H1 (cell line): ENCODE data around the gene ARHGEF6. TPM values are rescaled to one million over a fixed set of nuclear protein-coding genes. Genes with fewer than 3 reads are reported as not detected.

Experiments
- CTCF ChIA-PET: fragments of 300-600 bp; sonication (Branson Sonifier 250); formaldehyde crosslinking; loops from one replicate; lab custom pipeline; 2021; ENCODE audit not compliant: partially characterized antibody; lab: Charles Lee
- POLR2A ChIA-PET: fragments of 300-600 bp; sonication (Branson Sonifier 250); formaldehyde crosslinking; loops from one replicate; lab custom pipeline; 2021; ENCODE audit warnings: inconsistent platforms; ENCODE audit not compliant: partially characterized antibody; lab: Charles Lee
- DNase-seq, 2 experiments: peaks; one replicate each; pipeline versions ENCODE4 v3.0.0 to v3.0.0-alpha.2; 2010 to 2022; ENCODE audit warnings: low spot score in 2 of 2, low read depth in 1 of 2, mixed read lengths in 1 of 2
- FAIRE-seq: peaks from 2 replicates; lab custom pipeline; 2011; peaks lifted over from hg19 to GRCh38; lab: Jason Lieb, UNC
- H2AFZ ChIP-seq: 2 replicates; pipeline ENCODE4 v1.8.1; 2012; ENCODE audit warnings: low read length, inconsistent platforms
- H2AK5ac ChIP-seq: 2 replicates; pipeline ENCODE4 v1.6.1; 2013; ENCODE audit warnings: low read depth, low read length
- H2BK120ac ChIP-seq: replicated peaks from 2 replicates; pipeline ENCODE3; 2013; ENCODE audit warnings: low read depth, low read length, inconsistent platforms
- H2BK12ac ChIP-seq: 2 replicates; pipeline ENCODE4 v1.6.1; 2013; ENCODE audit warnings: low read depth, low read length
- H2BK15ac ChIP-seq: 2 replicates; pipeline ENCODE4 v1.6.1; 2013; ENCODE audit warnings: low read length
- H2BK20ac ChIP-seq: 2 replicates; pipeline ENCODE4 v1.6.1; 2013; ENCODE audit warnings: low read length
- H2BK5ac ChIP-seq: 2 replicates; pipeline ENCODE4 v1.6.1; 2013; ENCODE audit warnings: low read depth, low read length
- H3K14ac ChIP-seq: 2 replicates; pipeline ENCODE4 v1.6.1; 2013; ENCODE audit warnings: inconsistent platforms; ENCODE audit not compliant: insufficient read length
- H3K18ac ChIP-seq: 2 replicates; pipeline ENCODE4 v1.6.1; 2013; ENCODE audit warnings: low read length; ENCODE audit errors: extremely low read depth
- H3K23ac ChIP-seq: 2 replicates; pipeline ENCODE4 v1.6.1; 2013; ENCODE audit warnings: inconsistent platforms; ENCODE audit not compliant: insufficient read length
- H3K23me2 ChIP-seq: 2 replicates; pipeline ENCODE4 v1.6.1; 2013; ENCODE audit warnings: low read depth, low read length
- H3K27ac ChIP-seq: 2 replicates; pipeline ENCODE4 v1.6.1; 2011; ENCODE audit warnings: low read depth, low read length, inconsistent platforms
- H3K27me3 ChIP-seq, 4 experiments: replicated peaks in 1 of 4; 1 replicate in 1 of 4; 2 replicates in 3 of 4; pipeline versions ENCODE4 v1.6.1 to v1.8.1; 2011 to 2013; ENCODE audit warnings: low read length in 3 of 4, mild to moderate bottlenecking in 3 of 4, inconsistent platforms in 2 of 4, mixed read lengths in 2 of 4, moderate library complexity in 1 of 4; ENCODE audit not compliant: control insufficient read depth in 3 of 4, insufficient read depth in 3 of 4; ENCODE audit errors: extremely low read depth in 1 of 4
- H3K36me3 ChIP-seq, 4 experiments: 2 replicates each; pipeline versions ENCODE4 v1.6.1 to v1.8.1; 2011 to 2013; ENCODE audit warnings: mild to moderate bottlenecking in 4 of 4, low read length in 3 of 4, moderate library complexity in 2 of 4, control low read depth in 1 of 4, inconsistent platforms in 1 of 4; ENCODE audit not compliant: insufficient read depth in 4 of 4, control insufficient read depth in 2 of 4
- H3K4ac ChIP-seq: replicated peaks from 2 replicates; pipeline ENCODE3; 2013; ENCODE audit warnings: low read length, low read depth, mixed read lengths, inconsistent platforms; ENCODE audit not compliant: insufficient read length
- H3K4me1 ChIP-seq, 4 experiments: replicated peaks in 1 of 4; 1 replicate in 1 of 4; 2 replicates in 3 of 4; pipeline versions ENCODE4 v1.6.1 to v1.8.1; 2011 to 2013; ENCODE audit warnings: low read length in 3 of 4, inconsistent platforms in 2 of 4, mixed read lengths in 1 of 4; ENCODE audit not compliant: insufficient read depth in 4 of 4, control insufficient read depth in 3 of 4
- H3K4me2 ChIP-seq, 2 experiments: 2 replicates each; pipeline versions ENCODE4 v1.6.1 to v1.8.1; 2011 to 2013; ENCODE audit warnings: low read depth in 2 of 2, low read length in 2 of 2, control low read depth in 1 of 2, inconsistent platforms in 1 of 2, mild to moderate bottlenecking in 1 of 2; ENCODE audit not compliant: insufficient read depth in 1 of 2
- H3K4me3 ChIP-seq, 4 experiments: fragments of 200-600, 300-600 bp in 1 of 4; sonication (generic), shearing (Covaris generic), sonication (Bioruptor Twin) in 1 of 4; 2 replicates each; pipeline versions ENCODE4 v1.5.1 to v1.8.1; 2011 to 2016; ENCODE audit warnings: low read length in 4 of 4, low read depth in 3 of 4, control low read depth in 2 of 4, inconsistent platforms in 2 of 4, mild to moderate bottlenecking in 2 of 4, mixed read lengths in 1 of 4, moderate library complexity in 1 of 4; ENCODE audit not compliant: insufficient read depth in 2 of 4; ENCODE audit errors: extremely low read depth in 1 of 4
- H3K56ac ChIP-seq: replicated peaks from 2 replicates; pipeline ENCODE3; 2013; ENCODE audit warnings: low read depth, mild to moderate bottlenecking, mixed read lengths, low read length, inconsistent platforms; ENCODE audit not compliant: insufficient read length
- H3K79me1 ChIP-seq: 2 replicates; pipeline ENCODE4 v1.6.1; 2013; ENCODE audit warnings: low read depth, low read length, control low read depth
- H3K79me2 ChIP-seq, 2 experiments: 2 replicates each; pipeline versions ENCODE4 v1.6.1 to v1.8.1; 2012 to 2013; ENCODE audit warnings: low read length in 2 of 2, mild to moderate bottlenecking in 2 of 2, inconsistent platforms in 1 of 2; ENCODE audit not compliant: insufficient read depth in 2 of 2, control insufficient read depth in 1 of 2
- H3K9ac ChIP-seq, 4 experiments: replicated peaks in 1 of 4; 1 replicate in 1 of 4; 2 replicates in 3 of 4; pipeline versions ENCODE4 v1.6.1 to v1.8.1; 2011 to 2013; ENCODE audit warnings: low read depth in 3 of 4, low read length in 3 of 4, control low read depth in 2 of 4, mild to moderate bottlenecking in 2 of 4, moderate library complexity in 2 of 4, inconsistent platforms in 1 of 4; ENCODE audit errors: extremely low read depth in 1 of 4
- H3K9me3 ChIP-seq, 2 experiments: 2 replicates each; pipeline versions ENCODE4 v1.6.1 to v1.8.1; 2012 to 2013; ENCODE audit warnings: mild to moderate bottlenecking in 2 of 2, moderate library complexity in 2 of 2, control low read depth in 1 of 2, inconsistent platforms in 1 of 2, low read depth in 1 of 2, low read length in 1 of 2, mixed read lengths in 1 of 2; ENCODE audit not compliant: insufficient read depth in 2 of 2
- H4K20me1 ChIP-seq, 2 experiments: replicated peaks in 1 of 2; 2 replicates each; pipeline versions ENCODE3 to v1.8.1; 2011 to 2013; ENCODE audit warnings: inconsistent platforms in 2 of 2, low read length in 2 of 2, mild to moderate bottlenecking in 1 of 2; ENCODE audit not compliant: insufficient read depth in 2 of 2, control insufficient read depth in 1 of 2
- H4K5ac ChIP-seq: 2 replicates; pipeline ENCODE4 v1.6.1; 2013; ENCODE audit warnings: low read length, low read depth, mixed read lengths, inconsistent platforms; ENCODE audit not compliant: insufficient read length
- H4K8ac ChIP-seq: 2 replicates; pipeline ENCODE4 v1.8.0; 2013; ENCODE audit warnings: mild to moderate bottlenecking, moderate library complexity, low read length, inconsistent platforms; ENCODE audit not compliant: insufficient read depth; ENCODE audit errors: extremely low read depth
- H4K91ac ChIP-seq: replicated peaks from 2 replicates; pipeline ENCODE3; 2013; ENCODE audit warnings: low read length, mixed read lengths, inconsistent platforms; ENCODE audit not compliant: insufficient read length
- CTCF ChIP-seq, 3 experiments: IDR thresholded peaks; 1 replicate in 2 of 3; 2 replicates in 1 of 3; pipeline versions ENCODE4 v1.5.1 to v1.6.1; 2011; ENCODE audit warnings: low read length in 3 of 3, mild to moderate bottlenecking in 3 of 3, inconsistent platforms in 2 of 3, low read depth in 1 of 3, moderate library complexity in 1 of 3; ENCODE audit not compliant: insufficient read depth in 1 of 3; ENCODE audit errors: control extremely low read depth in 1 of 3
- GABPA ChIP-seq: IDR thresholded peaks from 2 replicates; pipeline ENCODE4 v1.6.1; 2011; ENCODE audit warnings: mild to moderate bottlenecking, low read length, moderate library complexity, borderline replicate concordance; ENCODE audit not compliant: insufficient read depth
- NANOG ChIP-seq: IDR thresholded peaks from 2 replicates; pipeline ENCODE4 v1.6.1; 2011; ENCODE audit warnings: low read length, low read depth, mild to moderate bottlenecking, inconsistent platforms; ENCODE audit not compliant: insufficient read depth, poor library complexity, severe bottlenecking
- NRF1 ChIP-seq: IDR thresholded peaks from 2 replicates; pipeline ENCODE4 v1.6.1; 2011; ENCODE audit warnings: mild to moderate bottlenecking, low read depth, low read length, improper control_type of control experiment
- RBBP5 ChIP-seq: IDR thresholded peaks from 2 replicates; pipeline ENCODE4 v1.7.1; 2012; ENCODE audit warnings: low read depth, mild to moderate bottlenecking, inconsistent platforms, low read length, moderate library complexity, borderline replicate concordance
- RFX5 ChIP-seq: IDR thresholded peaks from 2 replicates; pipeline ENCODE4 v1.6.1; 2011; ENCODE audit warnings: low read depth, low read length, improper control_type of control experiment, borderline replicate concordance
- SAP30 ChIP-seq: fragments of 300-600 bp; sonication (generic); IDR thresholded peaks from 2 replicates; pipeline ENCODE4 v1.7.1; 2012; ENCODE audit warnings: low read length, moderate library complexity, mild to moderate bottlenecking, inconsistent platforms; ENCODE audit not compliant: insufficient read depth, insufficient replicate concordance
- SIN3A ChIP-seq, 2 experiments: IDR thresholded peaks in 1 of 2; conservative IDR thresholded peaks in 1 of 2; 2 replicates each; pipeline ENCODE4 v1.6.1; 2011 to 2012; ENCODE audit warnings: low read length in 2 of 2, improper control_type of control experiment in 1 of 2, low read depth in 1 of 2, mild to moderate bottlenecking in 1 of 2
- SP4 ChIP-seq: IDR thresholded peaks from 2 replicates; pipeline ENCODE4 v1.6.1; 2012; ENCODE audit warnings: low read length, inconsistent platforms
- TAF7 ChIP-seq: optimal IDR thresholded peaks from 2 replicates; pipeline ENCODE3; 2011; ENCODE audit warnings: low read depth, mild to moderate bottlenecking, inconsistent platforms, low read length, moderate library complexity, borderline replicate concordance
- TCF12 ChIP-seq: IDR thresholded peaks from 2 replicates; pipeline ENCODE4 v1.6.1; 2011; ENCODE audit warnings: low read depth, mild to moderate bottlenecking, low read length
- WGBS, 2 experiments: shearing (Covaris generic) in 1 of 2; methylation state at CpG; one replicate each; pipeline versions ENCODE4 v1.1.6 to v1.1.7; 2013 to 2015; ENCODE audit warnings: low lambda C conversion rate in 2 of 2, mixed read lengths in 2 of 2, inconsistent platforms in 1 of 2, low coverage in 1 of 2, missing lambda C conversion rate in 1 of 2; ENCODE audit not compliant: insufficient replicate concordance in 2 of 2, insufficient coverage in 1 of 2, insufficient read length in 1 of 2; ENCODE audit errors: extremely low coverage in 1 of 2, missing lambda C conversion rate in 1 of 2; 5-methylcytosine and 5-hydroxymethylcytosine counted together
- polyA plus RNA-seq, 7 experiments: library from polyadenylated mRNA; depleted of rRNA in 3 of 7; stranded (reverse) in 5 of 7; unstranded in 2 of 7; fragments of >200 nt in 5 of 7; fragments of 200-250 nt in 2 of 7; gene quantifications; 1 replicate in 5 of 7; 2 replicates in 1 of 7; 4 replicates in 1 of 7; pipeline versions ENCODE4 v1.2.1 to v1.2.3, GENCODE V29; 2011 to 2013; ENCODE audit warnings: missing spikeins in 2 of 7, mixed read lengths in 2 of 7
- total RNA-seq: library from RNA; stranded (reverse); fragmentation: NEBNext Ultra II Directional; extraction: Animal tissue kit (Norgen Biotek cat#: 25700); gene quantifications from 2 replicates; pipeline ENCODE4 v1.2.1, GENCODE V29; 2021

ARHGEF6 gene
- total and polyA plus RNA-seq, 2 of the 8 experiments (the other 6 are each of a cell fraction or from before 2014, with no cell fraction given), result 3.6 to 3.7 TPM

- no peak overlapping the region for H2BK12ac ChIP-seq
- H2AFZ ChIP-seq, result no peak overlapping the region
- no peak overlapping the region for H3K9ac ChIP-seq
- no peak overlapping the region for H3K4me3 ChIP-seq
- H3K56ac ChIP-seq, result no peak overlapping the region
- H3K27ac ChIP-seq, result no peak overlapping the region
- no peak for DNase-seq
- no peaks in the 10 kb centered on the region for H3K4me1 ChIP-seq
- no peak overlapping the region for H3K18ac ChIP-seq
- H3K79me2 ChIP-seq, result no peaks in the 10 kb centered on the region
- ChIA-PET POLR2A (no interaction called here), CTCF (no interaction called here)
- H3K23me2 ChIP-seq, result no peaks in the 10 kb centered on the region
- H3K23ac ChIP-seq, result no peak overlapping the region
- H3K4me2 ChIP-seq, result no peak overlapping the region
- no peak overlapping the region for H4K8ac ChIP-seq
- no peak overlapping the region for H2BK5ac ChIP-seq
- H2BK20ac ChIP-seq, result no peak overlapping the region
- no peaks in the 10 kb centered on the region for H3K36me3 ChIP-seq
- no peak overlapping the region for H2AK5ac ChIP-seq
- H3K14ac ChIP-seq, result no peak overlapping the region
- FAIRE-seq, result no peak
- no peak overlapping the region for H3K4ac ChIP-seq
- no peaks in the 10 kb centered on the region for H3K79me1 ChIP-seq
- WGBS, 2 experiments, result 92% methylated on average over 1 of the region's 1 CpG; no CpG with 5 or more reads in 1 of the 2 experiments
- no peak overlapping the region for H4K91ac ChIP-seq
- no peaks in the 10 kb centered on the region for H3K27me3 ChIP-seq
- H3K9me3 ChIP-seq, result no peaks in the 10 kb centered on the region
- H4K5ac ChIP-seq, result no peak overlapping the region
- no peak overlapping the region for H2BK120ac ChIP-seq
- H2BK15ac ChIP-seq, result no peak overlapping the region
- no peaks in the 10 kb centered on the region for H4K20me1 ChIP-seq
- no peak for TF ChIP-seq GABPA
- TF ChIP-seq NANOG, result no peak
- no peak for TF ChIP-seq RFX5
- TF ChIP-seq SIN3A (conservative IDR thresholded peaks at IDR 0.05 in 1 of 2, IDR thresholded peaks at IDR 0.05 in 1 of 2; ENCODE audit: low read depth in 1 of 2, low read length in 2 of 2), result no peak
- no peak for TF ChIP-seq CTCF (IDR thresholded peaks at IDR 0.05; ENCODE audit: control extremely low read depth in 1 of 3, insufficient read depth in 1 of 3, low read depth in 1 of 3, low read length in 3 of 3)
- no peak for TF ChIP-seq RBBP5
- no peak for TF ChIP-seq NRF1
- TF ChIP-seq SAP30, result no peak
- no peak for TF ChIP-seq TCF12
- no peak for TF ChIP-seq SP4
- TF ChIP-seq TAF7, result no peak
Measured at GRCh38 chrX:136784231-136784630, 3.5 kb upstream of the ARHGEF6 start.
